ENCODE data around the gene SMC3.
"Not testable (repeated sequence)": the region's sequence is repeated elsewhere in the genome, so short reads cannot be mapped to it uniquely, and the experiment has no call there.

The SMC3 gene
- long read RNA-seq, donor 1, partial matches to known transcripts: 21 of 21 reads
- long read RNA-seq, donor 1, other reads (novel, unspliced or antisense): 0 of 21 reads
- long read RNA-seq, donor 2: 0 reads
- long read RNA-seq, donor 3, partial matches to known transcripts: 11 of 11 reads
- long read RNA-seq, donor 3, other reads (novel, unspliced or antisense): 0 of 11 reads
- long read RNA-seq, donor 4, partial matches to known transcripts: 32 of 32 reads
- long read RNA-seq, donor 4, other reads (novel, unspliced or antisense): 0 of 32 reads
- long read RNA-seq, donor 5, full-length matches to known transcripts: 3 of 27 reads
- long read RNA-seq, donor 5, partial matches to known transcripts: 24 of 27 reads
- long read RNA-seq, donor 5, other reads (novel, unspliced or antisense): 0 of 27 reads
- long read RNA-seq, donor 6, partial matches to known transcripts: 24 of 24 reads
- long read RNA-seq, donor 6, other reads (novel, unspliced or antisense): 0 of 24 reads
- long read RNA-seq, donor 7, partial matches to known transcripts: 52 of 52 reads
- long read RNA-seq, donor 7, other reads (novel, unspliced or antisense): 0 of 52 reads
- long read RNA-seq, donor 8, partial matches to known transcripts: 18 of 18 reads
- long read RNA-seq, donor 8, other reads (novel, unspliced or antisense): 0 of 18 reads

DNA sequence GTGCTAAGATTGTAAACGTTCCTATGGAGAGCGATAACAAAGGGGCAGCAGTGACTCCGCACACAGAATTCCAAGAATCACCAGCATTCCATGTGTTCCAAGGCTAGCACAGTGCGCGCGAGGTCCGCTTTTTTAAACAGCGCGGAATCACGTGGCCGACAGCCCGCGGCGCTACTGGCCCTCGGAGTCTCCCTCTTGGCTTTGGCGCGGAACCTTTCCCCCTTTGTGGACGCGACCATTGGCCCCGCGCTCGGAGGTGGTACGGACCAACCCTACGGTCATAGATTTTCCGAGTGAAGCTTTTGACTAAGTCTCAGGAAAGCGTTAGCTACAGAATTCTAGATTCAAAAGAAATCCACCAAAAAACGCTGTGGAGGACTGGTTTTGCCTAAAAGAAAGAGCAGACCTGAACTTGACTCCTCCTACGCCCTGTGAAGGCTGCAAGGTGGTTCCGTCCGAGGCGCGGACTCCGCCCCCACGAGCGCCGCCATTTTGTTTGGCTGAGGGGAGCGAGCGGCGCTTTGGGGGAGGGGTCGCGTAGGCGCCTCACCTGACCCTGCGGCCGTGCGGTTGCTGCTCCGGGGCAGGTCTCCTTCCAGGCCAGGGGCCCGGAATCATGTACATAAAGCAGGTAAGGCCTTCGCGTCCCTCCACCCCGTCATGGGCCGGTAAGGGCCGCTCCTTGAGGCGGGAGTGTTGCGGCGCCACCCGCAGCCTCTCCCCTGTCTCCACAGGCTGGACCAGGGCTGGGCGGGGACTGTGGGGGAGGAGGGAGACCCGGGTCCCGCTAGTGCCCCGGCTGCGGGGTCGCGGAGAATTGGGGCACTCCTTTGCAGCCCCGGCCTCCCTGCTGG lies at the start of gene SMC3:
TSS of gene SMC3 (plus strand) at position 495 of the 854 bp plus-strand sequence. CDS start at position 617, 122 bp downstream.
- peak; percentile 100 for DNase-seq

DNA sequence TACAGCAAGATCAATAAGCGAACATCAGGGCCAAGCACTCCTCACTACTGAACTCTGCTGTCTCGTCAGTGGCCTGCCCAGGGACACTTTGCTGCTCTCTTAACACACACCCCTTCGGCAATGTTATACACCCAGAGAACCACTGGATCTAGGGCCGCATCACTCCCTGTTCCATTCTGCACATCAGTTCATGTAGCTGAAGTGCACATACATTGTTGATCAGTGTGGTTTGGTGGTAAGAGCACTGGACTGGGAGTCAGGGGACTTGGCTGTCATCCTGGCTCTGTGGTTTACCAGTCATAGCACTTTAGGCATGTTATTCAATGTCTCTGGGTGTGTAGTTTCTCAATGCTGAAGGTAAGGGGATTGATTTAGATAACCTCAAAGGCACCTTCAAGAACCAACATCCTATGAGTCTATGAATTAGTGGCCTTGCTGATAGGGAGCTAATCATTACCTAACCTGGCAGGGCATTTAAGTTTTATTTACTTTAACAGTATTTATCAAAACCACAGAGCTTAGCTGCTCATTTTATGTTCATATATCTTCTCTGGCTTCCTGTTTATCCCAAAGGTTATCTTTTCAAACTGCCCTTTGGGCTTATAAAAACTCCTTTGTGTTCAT lies 45.0 kb upstream of the SMC3 start:
- no peak for DNase-seq

DNA sequence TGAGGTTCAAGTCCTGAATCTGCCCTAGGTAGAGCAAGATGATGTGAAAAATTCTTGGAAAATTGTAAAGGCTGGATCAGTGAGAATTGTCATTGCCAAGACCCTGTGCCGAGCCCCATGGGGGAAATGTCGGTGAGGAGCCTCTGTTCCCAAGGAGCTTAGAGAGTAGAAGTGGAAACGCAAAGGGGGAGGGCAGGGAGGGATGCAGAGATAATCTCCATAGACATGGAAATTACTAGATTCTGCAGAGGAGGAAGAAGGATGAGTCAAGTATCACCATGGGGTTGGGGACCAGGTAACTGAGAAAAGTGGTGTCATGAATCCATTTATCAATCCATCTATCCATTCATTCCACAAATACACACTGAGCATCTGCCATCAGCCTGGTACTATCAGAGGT lies 43.8 kb upstream of the SMC3 start:
- no peak for DNase-seq

DNA sequence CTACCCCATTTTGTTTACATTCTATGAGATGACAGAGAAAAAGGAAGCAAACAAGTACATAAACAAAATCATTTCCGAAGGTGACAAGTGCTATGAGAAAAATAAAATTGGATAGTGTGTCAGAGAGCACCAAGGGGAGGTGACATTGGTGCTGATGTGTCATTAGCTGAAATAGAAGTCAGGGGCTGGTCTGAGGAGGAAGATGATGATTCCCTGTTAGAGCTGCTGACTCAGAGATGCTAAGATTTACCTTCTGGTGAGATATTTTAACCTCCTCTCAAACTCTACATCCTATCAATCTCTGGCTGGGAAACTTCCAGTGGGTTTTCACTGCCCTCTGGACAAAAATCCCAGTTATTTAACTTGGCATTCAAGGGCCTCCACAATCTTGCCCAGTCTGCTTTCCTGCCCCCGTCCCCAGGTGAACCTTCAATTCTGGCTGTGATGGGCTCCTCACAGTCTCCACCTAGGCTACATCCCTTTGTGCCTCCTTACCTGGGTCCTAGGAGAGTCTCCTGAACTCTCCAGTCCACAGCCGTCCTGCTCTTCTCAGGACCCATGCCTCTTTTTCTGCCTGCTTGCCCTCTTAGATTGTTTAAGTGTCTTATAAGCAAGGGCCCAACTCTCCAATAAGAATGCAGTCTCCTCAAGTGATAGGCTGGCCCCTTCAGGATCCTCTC lies 43.2 kb upstream of the SMC3 start:
- no peak for DNase-seq

GRCh38 chr10:110524859-110525232 lies 42.6 kb upstream of the SMC3 start:
- DNase-seq: no peak

DNA sequence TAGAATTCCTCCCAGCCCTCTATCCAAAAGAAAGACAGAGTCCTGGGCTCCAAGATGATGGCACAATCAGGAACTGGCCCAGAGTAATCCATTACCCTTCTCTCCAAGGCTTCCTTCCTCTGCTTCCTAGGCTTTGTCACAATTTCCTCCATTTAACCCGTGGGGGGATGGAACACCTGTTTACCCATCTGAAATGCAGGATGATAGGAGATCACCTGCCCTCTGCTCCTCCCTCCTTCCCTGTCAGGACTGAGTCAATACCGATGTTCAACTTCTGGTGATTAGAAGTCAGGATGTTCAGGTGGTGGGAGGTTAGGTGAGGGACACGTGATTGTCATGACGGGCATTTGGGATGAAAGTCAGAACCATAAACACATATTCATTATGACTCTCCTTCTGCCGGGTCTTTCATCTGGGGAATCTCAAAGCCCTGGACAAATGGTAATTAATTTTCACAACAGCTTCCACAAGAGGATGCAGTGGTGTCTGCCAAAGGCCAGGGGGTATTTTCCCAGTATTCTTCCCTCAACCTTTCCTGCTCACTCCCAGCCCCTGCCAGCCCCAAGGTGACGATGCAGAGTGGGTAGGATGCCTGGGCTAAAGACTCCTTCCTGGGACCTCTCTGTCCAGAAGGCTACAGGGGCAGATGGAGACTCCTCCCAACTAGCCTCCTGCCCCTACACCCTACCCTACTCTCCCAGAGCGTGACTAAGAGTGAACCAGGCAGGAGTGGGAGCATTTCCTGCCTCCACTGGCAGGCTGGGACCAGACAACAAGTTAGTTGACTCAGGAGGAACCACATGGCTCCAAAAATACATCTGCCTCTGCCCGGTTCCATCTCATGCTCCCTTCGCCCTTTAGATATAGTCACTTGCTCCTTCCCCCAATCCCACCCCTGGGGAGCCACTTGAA lies 41.9 kb upstream of the SMC3 start:
- no peak for DNase-seq

DNA sequence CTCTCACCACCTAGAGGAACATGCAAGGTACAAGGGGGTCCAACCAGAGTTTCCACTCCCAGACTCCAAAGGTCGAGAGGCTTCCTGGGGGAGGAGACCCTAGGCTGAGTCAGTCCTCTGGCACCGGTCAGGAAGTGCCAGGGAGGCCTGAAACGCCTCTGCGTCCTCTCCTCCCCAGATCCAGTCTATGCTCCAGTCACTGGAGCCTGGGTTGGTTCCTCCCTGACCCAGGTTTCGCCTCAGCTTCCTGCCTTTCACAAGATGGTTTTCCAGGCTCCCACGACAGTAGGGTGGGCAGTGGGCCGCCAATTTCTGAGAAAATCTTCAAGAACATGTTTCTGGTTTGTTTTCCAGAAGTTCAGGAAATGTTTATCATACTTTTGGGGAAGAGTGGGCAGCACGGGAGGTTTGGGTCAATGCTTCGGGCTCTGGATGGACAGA lies 39.7 kb upstream of the SMC3 start:
- DNase-seq: no peak

GRCh38 chr10:110528224-110528996 lies 39.1 kb upstream of the SMC3 start:
- no peak for DNase-seq

DNA sequence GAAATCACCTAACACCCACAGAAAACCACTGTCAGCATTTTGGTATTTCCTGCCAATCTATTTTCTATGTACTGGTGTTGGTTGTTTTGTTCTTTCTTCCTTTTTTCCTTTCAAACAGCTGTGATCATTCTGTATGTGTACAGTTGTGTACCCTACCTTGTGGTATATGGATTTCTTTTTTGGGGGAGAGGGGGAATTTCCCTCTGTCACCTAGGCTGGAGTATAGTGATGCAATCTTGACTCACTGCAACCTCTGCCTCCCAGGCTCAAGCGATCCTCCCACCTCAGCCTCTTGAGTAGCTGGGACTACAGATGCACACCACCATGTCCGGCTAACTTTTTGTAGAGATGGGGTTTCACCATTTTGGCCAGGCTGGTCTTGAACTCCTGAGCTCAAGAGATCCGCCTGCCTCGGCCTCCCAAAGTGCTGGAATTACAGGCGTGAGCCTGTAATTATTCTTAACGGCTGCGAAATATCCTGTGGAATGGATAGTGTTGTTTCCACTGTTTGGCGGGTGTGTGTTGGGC lies 38.4 kb upstream of the SMC3 start:
- not testable (repeated sequence) for DNase-seq

DNA sequence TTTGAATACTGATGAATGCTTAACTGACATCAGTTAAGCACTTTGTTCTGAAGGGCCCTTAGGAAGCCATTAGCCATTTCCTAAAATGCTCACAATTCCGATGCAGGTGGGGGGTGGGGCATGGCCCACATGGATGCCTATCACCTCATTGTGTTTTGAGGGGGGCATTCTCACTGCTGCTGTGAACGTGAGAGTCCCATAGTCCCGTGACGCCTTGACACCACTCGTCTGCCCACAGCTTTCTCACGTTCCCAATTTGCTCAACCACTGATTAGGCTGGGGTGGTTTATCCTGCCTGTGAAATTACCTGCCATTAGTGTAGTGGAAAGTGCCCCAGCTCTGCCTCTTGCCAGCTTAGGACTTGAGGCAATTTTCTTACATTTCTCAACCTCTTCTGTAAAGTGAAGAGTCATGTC lies 37.9 kb upstream of the SMC3 start:
- DNase-seq: no peak

GRCh38 chr10:110530131-110530831 lies 37.2 kb upstream of the SMC3 start:
- DNase-seq: peak; percentile 47

GRCh38 chr10:110531687-110532086 lies 35.8 kb upstream of the SMC3 start:
- no peak for DNase-seq

DNA sequence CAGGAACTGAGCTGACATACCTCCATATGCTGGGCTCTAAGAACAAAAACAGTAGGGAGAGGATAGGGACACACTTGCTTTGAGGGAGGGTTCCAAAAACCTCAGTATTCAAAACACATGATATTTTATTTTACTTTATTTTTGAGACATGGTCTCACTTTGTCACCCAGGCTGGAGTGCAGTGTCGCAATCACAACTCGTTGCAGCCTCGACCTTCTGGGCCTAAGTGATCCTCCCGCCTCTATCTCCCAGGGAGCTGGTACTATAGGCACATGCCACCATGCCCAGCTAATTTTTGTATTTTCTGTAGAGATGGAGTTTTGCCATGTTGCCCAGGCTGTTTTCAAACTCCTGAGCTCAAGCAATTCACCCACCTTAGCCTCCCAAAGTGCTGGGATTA lies 34.9 kb upstream of the SMC3 start:
- not testable (repeated sequence) for DNase-seq

- no peak for DNase-seq
Measured at GRCh38 chr10:110533149-110533548, 34.3 kb upstream of the SMC3 start.

- no peak for DNase-seq
Measured at GRCh38 chr10:110534571-110534970, 32.9 kb upstream of the SMC3 start.

GRCh38 chr10:110535958-110536891 lies 31.3 kb upstream of the SMC3 start:
- no peak for DNase-seq

GRCh38 chr10:110539091-110539490 lies 28.4 kb upstream of the SMC3 start:
- DNase-seq: no peak

DNA sequence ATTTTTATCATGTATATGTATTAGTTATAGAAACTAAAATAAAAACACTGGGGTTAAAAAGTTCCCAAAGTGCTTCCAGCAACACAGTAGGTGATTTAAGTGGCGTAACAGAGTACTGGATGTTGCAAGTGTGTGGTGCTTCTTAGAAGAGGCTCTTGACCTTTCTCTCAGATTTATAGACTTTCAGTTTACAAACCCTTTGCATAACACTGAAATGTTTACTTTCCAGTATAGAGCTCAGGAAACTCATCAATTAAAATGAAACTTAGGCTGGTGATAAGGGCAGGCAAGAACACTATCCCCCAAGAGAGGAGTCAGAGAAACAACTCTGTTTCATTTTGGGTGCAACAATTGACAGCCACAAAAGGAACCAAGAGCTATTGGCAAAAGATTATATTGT lies 27.5 kb upstream of the SMC3 start:
- DNase-seq: no peak

Data from right kidney (tissue), 9 donors.